ENCODE measurements around the gene VIPR2.

The VIPR2 gene

GRCh38 chr7:159158125-159158887 lies 13.6 kb upstream of the VIPR2 start:
- no peak for DNase-seq (ENCODE audit: low read depth)

DNA sequence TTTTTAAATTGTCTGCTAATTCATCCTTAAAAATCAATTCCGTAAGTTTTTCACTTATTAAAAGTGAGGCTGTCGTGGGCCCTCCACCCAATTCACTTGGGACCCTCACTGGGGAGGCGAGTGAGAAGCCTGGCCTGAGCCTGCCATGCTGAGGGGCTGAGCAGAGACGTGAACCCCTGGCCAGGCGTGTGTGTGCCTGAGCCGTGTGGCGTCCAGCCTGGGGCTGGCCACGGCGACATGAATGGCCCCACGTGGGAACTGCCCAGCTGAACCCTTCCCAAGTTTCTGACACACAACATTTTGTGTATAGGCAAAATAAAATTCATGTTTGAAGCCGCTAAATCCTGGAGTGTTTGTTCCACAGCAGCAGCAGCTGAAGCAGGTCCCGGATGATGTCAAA lies 13.0 kb upstream of the VIPR2 start:
- DNase-seq (ENCODE audit: low read depth): no peak

- no peak for DNase-seq (ENCODE audit: low read depth)
These were observed 12.0 kb upstream of the VIPR2 start for GRCh38 chr7:159156436-159157245.

DNA sequence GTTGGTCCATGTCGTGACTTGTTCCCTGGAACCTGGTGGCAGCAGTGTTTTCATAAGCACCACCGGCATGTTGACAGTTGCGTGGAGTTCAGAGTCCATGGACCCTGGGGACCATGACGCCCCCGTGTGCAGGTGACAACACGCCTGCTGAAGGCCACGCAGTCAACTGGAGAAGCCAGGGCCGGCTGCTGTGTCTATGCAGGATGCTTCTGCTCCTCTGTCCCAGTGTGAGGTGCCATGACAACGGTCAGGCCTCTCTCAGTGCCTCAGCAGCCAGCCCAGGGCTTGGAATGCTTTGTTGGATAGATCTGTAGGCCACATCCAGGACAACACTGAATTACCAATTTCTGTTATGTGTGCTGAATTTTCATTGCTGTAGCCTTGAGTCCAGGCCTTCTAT lies 10.7 kb upstream of the VIPR2 start:
- DNase-seq (ENCODE audit: low read depth): no peak

GRCh38 chr7:159154243-159154642 lies 9.6 kb upstream of the VIPR2 start:
- DNase-seq (ENCODE audit: low read depth): no peak

GRCh38 chr7:159153511-159153910 lies 8.8 kb upstream of the VIPR2 start:
- no peak for DNase-seq (ENCODE audit: low read depth)

DNA sequence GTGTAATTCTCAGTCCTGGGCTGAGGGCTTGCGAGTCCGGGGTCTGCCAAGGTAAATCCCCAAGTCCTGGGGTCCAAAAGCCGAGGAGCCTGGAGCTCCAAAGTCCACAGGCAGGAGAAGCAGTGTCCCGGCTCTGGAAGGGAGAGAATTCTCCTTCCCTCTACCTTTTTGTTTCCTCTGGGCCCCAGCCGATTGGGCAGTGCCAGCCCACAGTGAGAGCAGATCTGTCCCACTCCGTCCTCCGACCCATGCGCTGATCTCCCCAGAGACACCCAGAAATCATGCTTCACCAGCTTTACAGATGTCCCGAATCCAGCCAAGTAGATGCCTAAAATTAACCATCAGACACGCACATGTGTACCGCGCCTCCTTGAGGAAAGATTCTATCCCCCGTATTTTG lies 8.1 kb upstream of the VIPR2 start:
- DNase-seq (ENCODE audit: low read depth): no peak

GRCh38 chr7:159151231-159151630 lies 6.6 kb upstream of the VIPR2 start:
- no peak for DNase-seq (ENCODE audit: low read depth)

- no peak for DNase-seq (ENCODE audit: low read depth)
These were observed 4.8 kb upstream of the VIPR2 start for GRCh38 chr7:159149488-159149887.

DNA sequence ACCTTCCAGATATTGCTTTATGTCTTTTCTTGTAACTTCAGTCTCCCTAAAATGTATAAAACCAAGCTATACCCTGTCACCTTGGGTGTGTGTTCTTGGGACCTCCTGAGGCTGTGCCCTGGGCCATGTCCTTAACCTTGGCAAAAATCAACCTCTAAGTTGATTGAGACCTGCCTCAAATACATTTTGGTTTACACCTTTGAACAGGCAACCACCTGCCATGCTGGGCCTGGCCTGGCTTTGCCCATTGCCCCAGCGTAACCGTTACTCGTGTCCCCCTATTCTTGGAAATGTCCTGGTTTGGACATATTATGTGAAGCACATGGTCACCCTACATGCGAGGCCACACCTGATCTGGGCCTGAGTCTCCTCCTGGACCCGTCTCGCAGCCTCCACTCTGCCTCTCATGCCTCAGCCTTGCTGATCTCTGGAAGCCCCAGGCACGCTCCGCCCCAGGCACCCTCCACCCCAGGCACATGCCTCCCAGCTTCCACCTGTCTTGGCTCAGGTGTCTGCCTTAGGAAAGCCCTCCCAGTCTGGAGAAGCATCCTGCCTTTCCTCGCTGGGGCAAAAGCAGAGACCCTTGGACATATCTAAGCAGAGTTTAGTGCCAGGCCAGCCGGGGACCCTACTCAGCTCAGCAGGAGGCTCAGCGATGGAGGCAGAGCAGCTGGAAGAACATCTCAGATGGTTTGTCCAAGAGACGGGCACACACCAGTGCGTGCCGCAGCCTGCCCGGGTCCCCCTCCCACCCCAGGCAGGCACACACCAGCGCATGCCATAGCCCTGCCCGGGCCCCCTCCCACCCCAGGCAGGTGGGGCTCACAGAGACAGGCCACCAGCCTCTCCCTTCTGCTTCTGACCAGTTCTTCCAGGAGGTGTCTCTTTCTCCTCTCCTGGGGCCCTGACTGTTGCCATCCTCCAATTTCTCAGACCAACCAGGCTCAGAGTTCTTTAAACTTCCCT lies 4.0 kb upstream of the VIPR2 start:
- DNase-seq (ENCODE audit: low read depth): no peak

DNA sequence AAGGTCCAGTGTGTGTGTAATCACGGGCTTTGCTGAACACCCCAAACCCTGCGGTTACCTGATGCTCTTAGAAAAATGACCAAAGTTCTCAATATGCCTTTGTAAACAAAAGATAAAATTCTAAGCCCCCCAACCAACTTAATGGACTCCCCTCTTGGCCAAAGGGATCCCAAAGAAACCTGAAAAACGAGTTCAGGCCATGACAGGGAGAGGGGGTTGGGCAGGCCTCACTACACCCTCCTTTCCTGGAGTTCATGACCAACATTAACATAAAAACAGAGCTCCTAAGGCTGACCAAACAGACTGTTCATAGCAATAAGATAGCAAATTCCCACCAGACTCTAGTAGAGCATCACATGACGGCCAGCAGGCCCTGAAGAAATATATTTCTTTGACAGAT lies 3.0 kb upstream of the VIPR2 start:
- no peak for DNase-seq (ENCODE audit: low read depth)

DNA sequence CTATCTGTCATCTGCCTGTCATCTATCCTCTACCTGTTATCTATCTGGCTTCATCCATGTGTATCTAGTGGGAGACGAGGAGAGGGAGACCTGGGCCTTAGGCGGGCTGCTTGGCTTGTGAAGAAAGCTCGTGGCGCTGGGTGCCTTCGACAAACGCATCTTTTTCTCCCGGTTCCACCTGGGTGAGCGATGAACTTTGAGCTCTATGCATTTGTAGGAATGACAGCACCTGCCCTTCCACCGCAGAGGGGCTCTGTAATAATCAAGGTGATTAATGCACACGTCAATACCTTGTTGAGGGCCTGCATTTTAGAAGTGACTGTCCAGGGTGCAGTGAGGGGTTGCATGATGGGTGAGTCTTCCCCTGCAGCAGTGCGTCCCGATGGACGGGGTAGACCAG lies 2.6 kb upstream of the VIPR2 start:
- no peak for DNase-seq (ENCODE audit: low read depth)

DNA sequence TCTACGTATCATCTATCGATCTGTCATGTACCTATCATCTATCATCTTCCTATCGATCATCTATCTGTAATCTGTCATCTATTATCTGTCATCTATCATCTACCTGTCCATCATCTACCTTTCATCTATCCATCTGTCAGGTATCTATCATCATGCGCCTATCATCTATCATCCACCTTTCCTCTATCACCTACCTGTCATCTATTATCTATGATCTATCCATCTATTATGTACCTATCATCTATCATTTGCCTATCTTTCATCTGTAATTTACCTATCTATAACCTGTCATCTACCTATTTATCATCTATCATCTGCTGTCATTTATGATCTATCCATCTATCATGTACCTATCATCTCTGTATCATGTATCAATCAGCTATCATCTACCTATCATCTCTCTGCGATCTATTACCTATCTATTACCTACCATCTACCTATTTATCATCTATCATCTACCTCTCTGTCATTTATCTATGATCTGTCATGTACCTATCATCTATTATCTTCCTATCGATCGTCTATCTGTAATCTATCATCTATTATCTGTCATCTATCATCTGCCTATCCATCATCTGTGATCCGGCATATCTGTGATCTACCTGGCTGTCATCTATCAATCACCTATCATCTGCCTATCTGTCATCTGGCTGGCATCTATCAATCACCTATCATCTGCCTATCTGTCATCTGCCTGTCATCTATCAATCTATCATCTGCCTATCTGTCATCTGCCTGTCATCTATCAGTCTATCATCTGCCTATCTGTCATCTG lies 1.6 kb upstream of the VIPR2 start:
- DNase-seq (ENCODE audit: low read depth): no peak

DNA sequence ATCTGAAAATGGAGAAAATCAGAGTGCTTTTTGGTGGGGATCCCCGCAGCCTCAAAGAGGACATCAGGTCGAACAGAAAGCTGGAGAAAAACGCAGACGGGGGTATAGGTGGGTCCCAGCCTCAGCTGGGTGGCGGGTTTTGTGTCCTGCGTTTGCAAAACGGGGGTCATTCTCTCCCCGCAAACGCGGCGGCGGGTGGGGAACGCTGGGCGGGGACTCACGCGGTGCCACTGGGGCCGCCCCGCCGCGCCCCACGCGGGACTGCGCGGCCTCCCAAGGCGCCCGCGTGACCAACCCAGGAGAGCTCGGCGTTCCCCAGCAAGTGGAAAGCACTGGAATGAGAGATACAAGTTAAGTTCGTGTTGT lies 806 bp upstream of the VIPR2 start:
- DNase-seq (ENCODE audit: low read depth): no peak

GRCh38 chr7:159143780-159144757 lies 598 bp downstream of the VIPR2 start:
- no peak for DNase-seq (ENCODE audit: low read depth)

- no peak for DNase-seq (ENCODE audit: low read depth)
These were observed 1.9 kb downstream of the VIPR2 start for GRCh38 chr7:159142730-159143129.

- no peak for DNase-seq (ENCODE audit: low read depth)
These were observed 2.5 kb downstream of the VIPR2 start for GRCh38 chr7:159142199-159142598.

DNA sequence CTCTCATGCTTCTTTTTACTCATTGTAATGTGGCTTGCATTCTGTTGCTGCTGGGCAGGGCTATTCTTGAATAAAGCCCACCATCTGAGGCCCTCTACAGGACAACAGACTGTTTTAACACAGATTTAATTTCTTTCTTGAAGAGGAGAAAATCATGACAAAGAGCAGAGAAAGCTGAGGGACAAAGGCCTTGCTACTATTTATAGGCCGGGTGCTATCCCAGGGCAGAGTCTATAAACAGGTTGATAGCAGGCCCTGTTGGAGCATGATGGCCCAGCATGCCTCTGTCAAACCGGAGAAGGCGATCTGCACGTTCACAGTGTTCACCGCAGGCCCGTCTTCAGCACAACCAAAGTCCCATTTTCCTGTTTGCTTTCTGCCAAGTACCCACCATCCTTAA lies 3.0 kb downstream of the VIPR2 start:
- DNase-seq (ENCODE audit: low read depth): no peak

DNA sequence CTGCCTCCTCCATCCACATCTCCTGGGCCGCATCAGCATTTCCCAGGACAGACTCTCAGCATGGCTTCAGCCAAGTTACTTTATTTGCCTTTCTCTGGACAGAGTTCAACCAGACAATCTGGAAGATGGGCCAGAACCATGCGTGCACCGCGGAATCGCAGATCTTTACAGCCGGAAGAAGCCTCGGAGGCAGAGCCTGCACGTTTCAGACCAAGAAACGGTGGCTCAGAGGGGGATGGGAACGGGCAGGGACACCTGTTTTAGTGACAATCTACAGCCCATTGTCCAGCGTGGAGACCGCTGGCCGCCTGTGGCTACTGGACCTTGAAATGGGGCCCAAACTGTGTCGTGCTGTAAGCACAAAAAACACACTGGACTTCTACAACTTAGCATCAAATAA lies 3.5 kb downstream of the VIPR2 start:
- no peak for DNase-seq (ENCODE audit: low read depth)

DNA sequence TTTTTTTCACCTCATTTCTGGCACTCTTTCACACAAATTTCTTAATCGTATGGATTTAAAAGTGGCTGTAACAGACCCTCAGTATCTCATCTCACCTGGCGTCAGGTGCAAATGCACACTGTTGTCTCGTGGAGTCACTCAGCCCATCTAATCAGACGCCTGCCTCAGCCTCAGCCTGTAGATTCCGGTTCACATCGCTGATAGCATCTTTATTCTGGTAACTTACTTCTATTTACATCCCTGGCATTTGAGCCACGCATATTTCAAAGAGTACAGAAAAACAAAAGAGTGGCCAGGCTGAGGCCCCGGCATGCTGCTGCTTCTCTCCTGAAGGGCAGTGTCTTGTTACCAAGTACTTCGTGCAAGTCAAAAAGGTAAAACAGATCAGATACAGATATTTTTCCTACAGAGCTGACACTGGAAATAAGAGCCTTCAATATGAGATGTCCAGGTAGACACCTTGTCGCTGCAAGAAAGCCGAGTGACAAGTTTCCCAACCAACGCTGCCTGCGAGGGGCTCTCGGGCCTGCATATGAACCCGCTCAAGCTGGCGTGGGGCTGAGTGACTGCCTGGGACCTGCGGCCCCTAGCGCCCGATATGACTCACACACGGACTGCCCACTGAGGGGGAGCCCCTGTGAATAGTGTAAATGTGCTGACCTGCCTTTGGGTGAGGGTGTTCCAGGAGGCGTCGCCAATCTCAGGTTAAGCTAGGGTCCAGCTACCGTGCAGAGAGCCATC lies 4.3 kb downstream of the VIPR2 start:
- DNase-seq (ENCODE audit: low read depth): no peak
